ENCODE results near the gene G0S2.
"Not testable (repeated sequence)": the region's sequence is repeated elsewhere in the genome, so short reads cannot be mapped to it uniquely, and the experiment has no call there.

Gene G0S2

GRCh38 chr1:209685821-209686220 lies 10.6 kb downstream of the G0S2 start:
- DNase-seq, result no peak

- no peak for DNase-seq
These were observed 11.1 kb downstream of the G0S2 start for GRCh38 chr1:209686322-209686721.

GRCh38 chr1:209688746-209689234 lies 13.6 kb downstream of the G0S2 start:
- no peak for DNase-seq

GRCh38 chr1:209689477-209689876 lies 14.3 kb downstream of the G0S2 start:
- DNase-seq, result peak in 1 of 2 experiments; percentile 3

GRCh38 chr1:209691237-209691636 lies 16.0 kb downstream of the G0S2 start:
- no peak for DNase-seq

- no peak for DNase-seq
These were observed 17.1 kb downstream of the G0S2 start for GRCh38 chr1:209692296-209692695.

- DNase-seq, result peak; percentile 51 to 54
These were observed 17.7 kb downstream of the G0S2 start for GRCh38 chr1:209692745-209693504.

- DNase-seq, result no peak
These were observed 21.5 kb downstream of the G0S2 start for GRCh38 chr1:209696673-209697072.

- no peak for DNase-seq
These were observed 21.9 kb downstream of the G0S2 start for GRCh38 chr1:209697126-209697525.

- DNase-seq, result not testable (repeated sequence)
These were observed 25.5 kb downstream of the G0S2 start for GRCh38 chr1:209700686-209701085.

- DNase-seq, result no peak
These were observed 27.6 kb downstream of the G0S2 start for GRCh38 chr1:209702832-209703231.

- DNase-seq, result no peak
These were observed 28.8 kb downstream of the G0S2 start for GRCh38 chr1:209703834-209704504.

- DNase-seq, result no peak
These were observed 29.4 kb downstream of the G0S2 start, which contains the start of gene HSD11B1 for GRCh38 chr1:209704584-209704983. TSS of gene HSD11B1 (plus strand) at chr1:209704846. CDS start at chr1:209704943, 97 bp downstream.

GRCh38 chr1:209705033-209705598 lies 29.9 kb downstream of the G0S2 start:
- DNase-seq, result no peak

- no peak for DNase-seq
These were observed 31.4 kb downstream of the G0S2 start for GRCh38 chr1:209706622-209707021.

- no peak for DNase-seq
These were observed 32.1 kb downstream of the G0S2 start for GRCh38 chr1:209707308-209707707.

GRCh38 chr1:209708297-209708696 lies 33.1 kb downstream of the G0S2 start:
- DNase-seq, result no peak

- no peak for DNase-seq
These were observed 34.9 kb downstream of the G0S2 start for GRCh38 chr1:209710093-209710492.

- no peak for DNase-seq
These were observed 35.6 kb downstream of the G0S2 start for GRCh38 chr1:209710847-209711246.

GRCh38 chr1:209714338-209714737 lies 39.1 kb downstream of the G0S2 start:
- no peak for DNase-seq

- DNase-seq, result no peak
These were observed 40.1 kb downstream of the G0S2 start for GRCh38 chr1:209715314-209715713.

- DNase-seq, result no peak
These were observed 42.6 kb downstream of the G0S2 start for GRCh38 chr1:209717818-209718217.

- DNase-seq, result no peak
These were observed 45.1 kb downstream of the G0S2 start for GRCh38 chr1:209720326-209720725.

- DNase-seq, result no peak
These were observed 45.6 kb downstream of the G0S2 start for GRCh38 chr1:209720826-209721225.
